ENCODE data around the gene SYP. TPM values are rescaled to one million over a fixed set of nuclear protein-coding genes. Genes with fewer than 3 reads are reported as not detected.
"Not testable (repeated sequence)": the region's sequence is repeated elsewhere in the genome, so short reads cannot be mapped to it uniquely, and the experiment has no call there.

Gene SYP
- total and polyA plus RNA-seq, 7 donors, result 0.37 to 1.6 (median 1.0) TPM

GRCh38 chrX:49157194-49157593 lies 42.8 kb downstream of the SYP start:
- H3K4me1 ChIP-seq, result no peaks in the 10 kb centered on the region
- no peak for DNase-seq
- intact Hi-C loops (cut with DNase I), result no loop called here
- no peaks in the 10 kb centered on the region for H3K9me3 ChIP-seq
- 68 to 70% (median 69%) methylated on average over 15 to 25 of the region's 25 CpGs for WGBS, 3 donors
- TF ChIP-seq, protein P1, sequence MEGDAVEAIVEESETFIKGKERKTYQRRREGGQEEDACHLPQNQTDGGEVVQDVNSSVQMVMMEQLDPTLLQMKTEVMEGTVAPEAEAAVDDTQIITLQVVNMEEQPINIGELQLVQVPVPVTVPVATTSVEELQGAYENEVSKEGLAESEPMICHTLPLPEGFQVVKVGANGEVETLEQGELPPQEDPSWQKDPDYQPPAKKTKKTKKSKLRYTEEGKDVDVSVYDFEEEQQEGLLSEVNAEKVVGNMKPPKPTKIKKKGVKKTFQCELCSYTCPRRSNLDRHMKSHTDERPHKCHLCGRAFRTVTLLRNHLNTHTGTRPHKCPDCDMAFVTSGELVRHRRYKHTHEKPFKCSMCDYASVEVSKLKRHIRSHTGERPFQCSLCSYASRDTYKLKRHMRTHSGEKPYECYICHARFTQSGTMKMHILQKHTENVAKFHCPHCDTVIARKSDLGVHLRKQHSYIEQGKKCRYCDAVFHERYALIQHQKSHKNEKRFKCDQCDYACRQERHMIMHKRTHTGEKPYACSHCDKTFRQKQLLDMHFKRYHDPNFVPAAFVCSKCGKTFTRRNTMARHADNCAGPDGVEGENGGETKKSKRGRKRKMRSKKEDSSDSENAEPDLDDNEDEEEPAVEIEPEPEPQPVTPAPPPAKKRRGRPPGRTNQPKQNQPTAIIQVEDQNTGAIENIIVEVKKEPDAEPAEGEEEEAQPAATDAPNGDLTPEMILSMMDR (IDR thresholded peaks at IDR 0.05), result no peak
- no peaks in the 10 kb centered on the region for H3K36me3 ChIP-seq (ENCODE audit: insufficient read depth in 1 of 2, low read depth in 1 of 2)
- no peaks in the 10 kb centered on the region for H3K27me3 ChIP-seq (ENCODE audit: insufficient read depth in 3 of 3, low read length in 2 of 3)
- no peak overlapping the region for H3K4me3 ChIP-seq
- no peak for ATAC-seq
- H3K27ac ChIP-seq, result no peak overlapping the region

DNA sequence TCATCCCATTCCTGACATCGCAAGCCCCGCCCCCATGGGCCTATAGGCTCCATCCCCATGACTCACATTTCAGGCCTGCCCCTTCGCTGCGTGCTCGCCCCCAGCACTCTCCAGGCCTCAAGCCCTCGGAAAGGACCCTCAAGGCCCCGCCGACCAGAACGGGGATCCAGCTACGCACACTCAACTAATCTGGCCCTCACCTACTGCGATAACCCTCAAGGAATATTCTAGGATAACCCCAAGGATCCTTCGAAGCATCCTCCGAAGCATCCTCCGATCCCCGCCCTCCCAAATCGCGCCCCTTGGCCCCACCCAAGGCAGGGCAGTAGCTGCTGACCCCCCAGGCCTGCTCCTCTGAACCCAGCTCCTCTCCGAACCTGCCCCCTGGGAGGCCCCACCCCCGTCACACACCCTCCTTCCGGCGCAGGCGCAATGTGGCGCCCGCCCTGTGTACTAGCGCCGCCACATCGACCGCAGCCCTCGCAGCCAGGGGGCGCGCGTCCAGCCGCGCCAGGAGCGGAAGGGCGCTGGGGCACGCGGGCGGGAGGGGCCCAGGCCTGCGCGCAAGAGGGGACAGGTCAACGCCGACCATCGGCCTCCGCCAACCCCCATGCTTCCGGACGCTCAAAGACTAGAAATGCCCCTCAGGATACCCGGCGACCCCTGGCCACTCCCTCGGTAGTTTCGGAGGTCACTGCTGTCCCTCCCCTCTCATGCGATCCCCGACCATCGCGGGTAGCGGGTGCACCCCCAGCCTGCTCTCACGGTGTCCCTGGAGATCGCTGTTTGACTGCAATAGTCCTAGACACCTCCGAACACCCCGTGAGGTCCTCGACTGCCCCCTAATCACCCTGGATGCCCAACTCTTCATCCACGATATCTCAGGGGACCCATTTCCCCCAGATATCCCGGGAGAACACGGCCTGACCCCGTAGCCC lies 43.8 kb downstream of the SYP start:
- TF ChIP-seq, protein P1 (IDR thresholded peaks at IDR 0.05), result peak; percentile 64
- H3K9me3 ChIP-seq, result no peaks in the 10 kb centered on the region
- peak; percentile 95 to 98 (median 96) for ATAC-seq
- H3K27me3 ChIP-seq (ENCODE audit: insufficient read depth in 3 of 3, low read length in 2 of 3), result no peaks in the 10 kb centered on the region
- intact Hi-C loops (cut with DNase I), result no loop called here
- peak overlapping the region; percentile 92 for H3K27ac ChIP-seq
- DNase-seq, result peak; percentile 89 to 95
- H3K36me3 ChIP-seq (ENCODE audit: insufficient read depth in 1 of 2, low read depth in 1 of 2), result no peaks in the 10 kb centered on the region
- H3K4me1 ChIP-seq, result no peaks in the 10 kb centered on the region
- H3K4me3 ChIP-seq, result peak overlapping the region; percentile 72
- 0 to 31% (median 1%) methylated on average over 48 to 65 of the region's 65 CpGs for WGBS, 3 donors

DNA sequence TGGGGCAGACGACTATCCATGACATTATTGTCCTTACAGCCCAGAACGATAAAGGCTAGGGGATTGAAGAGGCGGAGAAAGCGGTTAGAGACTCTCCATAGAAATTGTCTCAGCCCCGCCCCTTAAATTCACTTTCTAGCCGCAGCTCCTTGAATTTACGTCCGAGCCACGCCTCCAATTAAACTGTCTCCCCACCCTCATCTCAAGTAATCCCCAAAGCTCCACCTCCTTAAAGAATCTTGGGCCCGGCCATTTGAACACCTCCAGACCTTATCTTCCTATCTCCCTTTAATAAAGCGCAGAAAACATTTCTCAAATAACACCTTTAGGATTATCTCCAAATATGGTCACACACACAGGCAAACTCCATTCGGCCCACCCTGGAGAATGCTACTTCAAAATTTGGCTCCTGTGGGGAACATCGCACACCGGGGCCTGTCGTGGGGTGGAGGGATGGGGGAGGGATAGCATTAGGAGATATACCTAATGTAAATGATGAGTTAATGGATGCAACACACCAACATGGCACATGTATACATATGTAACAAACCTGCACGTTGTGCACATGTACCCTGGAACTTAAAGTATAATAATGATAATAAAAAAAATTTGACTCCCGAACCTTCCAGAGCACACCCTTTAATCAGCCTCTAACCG lies 44.6 kb downstream of the SYP start:
- ATAC-seq (peak in 2 of 4 donors; percentile 2 to 19), DNase-seq (no peak)
- TF ChIP-seq, protein P1 (IDR thresholded peaks at IDR 0.05), result no peak
- 8 to 39% (median 11%) methylated on average over 16 to 18 of the region's 18 CpGs for WGBS, 3 donors
- H3K4me3 ChIP-seq, result peak overlapping the region; percentile 72
- H3K4me1 ChIP-seq, result no peaks in the 10 kb centered on the region
- no peaks in the 10 kb centered on the region for H3K9me3 ChIP-seq
- no peaks in the 10 kb centered on the region for H3K36me3 ChIP-seq (ENCODE audit: insufficient read depth in 1 of 2, low read depth in 1 of 2)
- intact Hi-C loops (cut with DNase I), result no loop called here
- H3K27ac ChIP-seq, result peak overlapping the region; percentile 92
- H3K27me3 ChIP-seq (ENCODE audit: insufficient read depth in 3 of 3, low read length in 2 of 3), result no peaks in the 10 kb centered on the region

- TF ChIP-seq, protein P1 (IDR thresholded peaks at IDR 0.05), result no peak
- Histone ChIP-seq H3K27ac (no peak overlapping the region), H3K36me3 (ENCODE audit: insufficient read depth in 1 of 2, low read depth in 1 of 2) (no peaks in the 10 kb centered on the region), H3K27me3 (ENCODE audit: insufficient read depth in 3 of 3, low read length in 2 of 3) (no peaks in the 10 kb centered on the region), H3K4me1 (no peaks in the 10 kb centered on the region), H3K9me3 (no peaks in the 10 kb centered on the region), H3K4me3 (no peak overlapping the region)
- ATAC-seq, result no peak
- intact Hi-C loops (cut with DNase I), result no loop called here
- no peak for DNase-seq
- WGBS, 3 donors, result 72 to 100% (median 92%) methylated on average over 1 of the region's 1 CpG
Measured at GRCh38 chrX:49153467-49153866, 46.5 kb downstream of the SYP start.

GRCh38 chrX:49149291-49149690 lies 50.7 kb downstream of the SYP start:
- H3K4me1 ChIP-seq; H3K27me3 ChIP-seq (ENCODE audit: insufficient read depth in 3 of 3, low read length in 2 of 3); H3K27ac ChIP-seq; H3K9me3 ChIP-seq; H3K4me3 ChIP-seq; H3K36me3 ChIP-seq (ENCODE audit: insufficient read depth in 1 of 2, low read depth in 1 of 2); ATAC-seq; intact Hi-C loops (cut with DNase I); DNase-seq: not testable (repeated sequence)
- WGBS, 3 donors, result 91 to 95% (median 93%) methylated on average over 10 to 14 of the region's 14 CpGs

DNA sequence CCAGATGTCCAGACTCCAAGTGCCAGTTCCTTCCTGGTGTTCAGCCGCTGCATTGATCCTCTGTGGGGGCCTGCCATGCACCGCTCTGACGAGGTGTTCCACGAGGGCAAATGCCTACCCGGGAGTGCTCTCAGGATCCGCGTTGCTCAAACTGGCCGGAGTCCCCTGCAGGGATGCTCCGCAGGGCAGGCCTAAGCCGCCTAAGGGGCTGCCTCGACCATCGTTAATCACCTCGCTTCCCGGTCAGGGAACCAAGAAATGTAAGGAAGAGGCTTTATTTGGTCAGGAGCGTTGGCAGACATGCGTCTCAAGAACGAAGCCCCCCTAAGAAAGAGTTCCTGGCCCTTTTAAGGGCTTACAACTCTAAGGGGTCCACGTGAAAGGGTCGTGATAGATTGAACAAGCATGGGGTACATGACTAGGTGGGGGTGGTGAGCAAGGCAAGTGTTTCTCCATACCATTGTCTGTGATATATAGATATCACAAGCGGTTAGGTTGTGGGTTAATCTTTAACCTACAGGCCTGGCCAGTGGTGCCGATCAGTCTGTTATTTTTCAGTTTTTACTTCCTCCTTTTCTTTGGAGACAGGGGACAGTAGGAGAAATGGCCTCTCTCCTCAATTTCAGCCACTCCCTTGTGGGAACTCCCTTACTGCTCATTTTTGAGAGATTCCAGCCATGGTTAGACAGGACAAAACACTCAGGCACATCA lies 51.4 kb downstream of the SYP start:
- DNase-seq; intact Hi-C loops (cut with DNase I); H3K4me3 ChIP-seq; H3K36me3 ChIP-seq (ENCODE audit: insufficient read depth in 1 of 2, low read depth in 1 of 2); H3K9me3 ChIP-seq; H3K27ac ChIP-seq; ATAC-seq; H3K4me1 ChIP-seq; H3K27me3 ChIP-seq (ENCODE audit: insufficient read depth in 3 of 3, low read length in 2 of 3): not testable (repeated sequence)
- 81 to 89% (median 88%) methylated on average over 21 of the region's 21 CpGs for WGBS, 3 donors

Measured in psoas muscle (tissue), 8 donors.